PC-3 (cell line): Measurements from ENCODE around the gene SPSB1. TPM values are rescaled to one million over a fixed set of nuclear protein-coding genes. Genes with fewer than 3 reads are reported as not detected.

Experiments
- ATAC-seq: fragments of 200-7000 bp; cut with Tn5 transposase; 2 replicates; pipeline ENCODE4 v1.9.1; 2020; ENCODE audit warnings: mild to moderate bottlenecking, moderate library complexity
- BruUV-seq: library from RNA; stranded (reverse); fragments of 400-500 nt; replicated peaks from 2 replicates; lab custom pipeline; 2021; lab: Mats Ljungman, UMichigan
- CTCF ChIA-PET: fragments of 300-600 bp; sonication (Branson Sonifier 250); formaldehyde crosslinking; loops from one replicate; lab custom pipeline; 2022; ENCODE audit warnings: antibody characterized with exemption; lab: Charles Lee
- POLR2A ChIA-PET: fragments of 300-600 bp; sonication (Branson Sonifier 250); formaldehyde crosslinking; loops from one replicate; lab custom pipeline; 2022; ENCODE audit warnings: antibody characterized with exemption; ENCODE audit not compliant: unreplicated experiment; lab: Charles Lee
- DNase-seq: peaks from one replicate; pipeline ENCODE4 v3.0.0-alpha.2; 2015
- H2AFZ ChIP-seq: fragments of 300-600 bp; sonication (generic); 2 replicates; pipeline ENCODE4 v1.6.0; 2016; ENCODE audit warnings: antibody characterized with exemption, low read length
- H3F3A ChIP-seq: fragments of 300-600 bp; sonication (generic); one replicate; pipeline ENCODE4 v1.6.0; 2017; ENCODE audit warnings: antibody characterized with exemption, low read length, control low read depth, mild to moderate bottlenecking; ENCODE audit not compliant: unreplicated experiment
- H3K27ac ChIP-seq: fragments of 300-600 bp; sonication (generic); 2 replicates; pipeline ENCODE4 v1.5.1; 2016; ENCODE audit warnings: mild to moderate bottlenecking, low read length
- H3K27me3 ChIP-seq: fragments of 300-600 bp; sonication (generic); 2 replicates; pipeline ENCODE4 v1.6.1; 2016; ENCODE audit warnings: low read length, mixed read lengths
- H3K36me3 ChIP-seq: fragments of 300-600 bp; sonication (generic); 2 replicates; pipeline ENCODE4 v1.6.1; 2016; ENCODE audit warnings: low read depth, mixed run types, low read length, mixed read lengths
- H3K4me1 ChIP-seq: fragments of 300-600 bp; sonication (generic); 2 replicates; pipeline ENCODE4 v1.5.1; 2016; ENCODE audit warnings: low read length; ENCODE audit not compliant: insufficient read depth
- H3K4me2 ChIP-seq: fragments of 300-600 bp; sonication (generic); 2 replicates; pipeline ENCODE4 v1.6.0; 2016; ENCODE audit warnings: low read length
- H3K4me3 ChIP-seq: fragments of 300-600 bp; sonication (generic); 2 replicates; pipeline ENCODE4 v1.5.1; 2016; ENCODE audit warnings: mild to moderate bottlenecking, low read length, mixed read lengths
- H3K79me2 ChIP-seq: fragments of 300-600 bp; sonication (generic); 2 replicates; pipeline ENCODE4 v1.6.1; 2017; ENCODE audit warnings: low read length, mixed read lengths
- H3K9ac ChIP-seq: fragments of 300-600 bp; sonication (generic); 2 replicates; pipeline ENCODE4 v1.6.0; 2016; ENCODE audit warnings: mild to moderate bottlenecking, low read length
- H3K9me2 ChIP-seq: fragments of 300-600 bp; sonication (generic); replicated peaks from 2 replicates; pipeline ENCODE4 v1.6.1; 2016; ENCODE audit warnings: mixed run types, low read length, mixed read lengths
- H3K9me3 ChIP-seq: fragments of 300-600 bp; sonication (generic); 2 replicates; pipeline ENCODE4 v1.6.1; 2016; ENCODE audit warnings: low read length, mixed read lengths
- H4K20me1 ChIP-seq: fragments of 300-600 bp; sonication (generic); 2 replicates; pipeline ENCODE4 v1.6.1; 2016; ENCODE audit warnings: low read length, mixed read lengths
- EZH2 ChIP-seq: fragments of 300-600 bp; sonication (generic); IDR thresholded peaks from one replicate; pipeline ENCODE4 v1.6.1; 2017; ENCODE audit warnings: antibody characterized with exemption, mild to moderate bottlenecking, low read length; ENCODE audit not compliant: unreplicated experiment
- EZH2phosphoT487 ChIP-seq: fragments of 300-600 bp; sonication (generic); IDR thresholded peaks from 2 replicates; pipeline ENCODE4 v1.6.1; 2018; ENCODE audit warnings: mild to moderate bottlenecking, antibody characterized with exemption, low read length, borderline replicate concordance
- intact Hi-C: fragments of 100-400 bp; cut with micrococcal nuclease; formaldehyde crosslinking; loops from 2 replicates; pipeline ENCODE4 v1.9.0; 2023
- total RNA-seq: library from RNA; depleted of rRNA; stranded (reverse); fragments of >200 nt; gene quantifications from 2 replicates; pipeline ENCODE4 v1.2.3, GENCODE V29; 2014
- TF ChIP-seq, protein P1 (sequence below): fragments of 300-600 bp; sonication (generic); conservative IDR thresholded peaks from 2 replicates; pipeline ENCODE4 v1.5.1; 2017; ENCODE audit warnings: antibody characterized with exemption, low read depth, mild to moderate bottlenecking, low read length

SPSB1 gene
- total RNA-seq, 1 experiment from 2014 or later = 18.1 TPM

- Histone ChIP-seq H2AFZ (peak overlapping the region; percentile 35; the same call in 1 of the 2 replicates), H3F3A (peaks cover 4% of the 10 kb centered on the region), H4K20me1 (peaks cover 13% of the 10 kb centered on the region; the same call in 1 of the 2 replicates), H3K9me3 (no peaks in the 10 kb centered on the region), H3K4me1 (peaks cover 41% of the 10 kb centered on the region), H3K27me3 (no peaks in the 10 kb centered on the region), H3K36me3 (peaks cover 4% of the 10 kb centered on the region), H3K9me2 (no peaks in the 10 kb centered on the region), H3K4me2 (peak overlapping the region; percentile 96), H3K9ac (peak overlapping the region; percentile 77), H3K27ac (peak overlapping the region; percentile 85), H3K4me3 (peak overlapping the region; percentile 95), H3K79me2 (peaks cover 55% of the 10 kb centered on the region)
- CTCF ChIA-PET = no interaction called here
- DNase-seq (peak; percentile 12), ATAC-seq (peak; percentile 4)
- TF ChIP-seq, protein P1, sequence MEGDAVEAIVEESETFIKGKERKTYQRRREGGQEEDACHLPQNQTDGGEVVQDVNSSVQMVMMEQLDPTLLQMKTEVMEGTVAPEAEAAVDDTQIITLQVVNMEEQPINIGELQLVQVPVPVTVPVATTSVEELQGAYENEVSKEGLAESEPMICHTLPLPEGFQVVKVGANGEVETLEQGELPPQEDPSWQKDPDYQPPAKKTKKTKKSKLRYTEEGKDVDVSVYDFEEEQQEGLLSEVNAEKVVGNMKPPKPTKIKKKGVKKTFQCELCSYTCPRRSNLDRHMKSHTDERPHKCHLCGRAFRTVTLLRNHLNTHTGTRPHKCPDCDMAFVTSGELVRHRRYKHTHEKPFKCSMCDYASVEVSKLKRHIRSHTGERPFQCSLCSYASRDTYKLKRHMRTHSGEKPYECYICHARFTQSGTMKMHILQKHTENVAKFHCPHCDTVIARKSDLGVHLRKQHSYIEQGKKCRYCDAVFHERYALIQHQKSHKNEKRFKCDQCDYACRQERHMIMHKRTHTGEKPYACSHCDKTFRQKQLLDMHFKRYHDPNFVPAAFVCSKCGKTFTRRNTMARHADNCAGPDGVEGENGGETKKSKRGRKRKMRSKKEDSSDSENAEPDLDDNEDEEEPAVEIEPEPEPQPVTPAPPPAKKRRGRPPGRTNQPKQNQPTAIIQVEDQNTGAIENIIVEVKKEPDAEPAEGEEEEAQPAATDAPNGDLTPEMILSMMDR = no peak
- no peak for TF ChIP-seq EZH2phosphoT487
- no peak for TF ChIP-seq EZH2
- intact Hi-C loops = loop anchor here (5.0 kb wide), 4 partner anchors 119 to 279 kb away; no protein-coding TSS in a partner anchor
- POLR2A ChIA-PET = no interaction called here
- BruUV-seq = TSS peak; percentile 94
Observed at GRCh38 chr1:9293533-9294404, 1.1 kb downstream of the SPSB1 start.

DNA sequence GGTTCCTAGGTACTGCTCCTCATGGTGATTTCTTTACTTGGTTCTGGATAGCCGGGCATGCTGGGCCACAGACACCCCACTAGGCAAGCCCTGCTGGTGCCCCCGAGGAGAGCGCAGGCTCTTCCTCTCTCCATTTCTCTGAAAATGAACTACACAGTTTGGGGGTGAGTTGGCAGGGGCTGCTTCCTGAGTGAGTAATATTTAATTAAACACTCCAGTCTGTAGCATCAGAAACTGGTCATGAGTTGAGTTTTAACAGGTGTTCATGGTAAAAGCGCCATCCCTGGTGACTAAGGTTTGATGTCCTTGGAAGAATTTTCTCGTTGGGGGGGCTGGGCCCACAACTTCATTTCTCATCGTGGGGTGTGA, 1.7 kb downstream of the SPSB1 start:
- Histone ChIP-seq H3K9me3 (no peaks in the 10 kb centered on the region), H3K27ac (peak overlapping the region; percentile 85), H3K36me3 (peaks cover 4% of the 10 kb centered on the region; the same call in 1 of the 2 replicates), H2AFZ (0 out of 2 replicates have a peak overlapping the region, but pooled peaks have one; percentile 11), H3K27me3 (no peaks in the 10 kb centered on the region), H3K4me2 (peak overlapping the region; percentile 96), H3K4me3 (peak overlapping the region; percentile 95), H4K20me1 (peaks cover 13% of the 10 kb centered on the region; the same call in 1 of the 2 replicates), H3K9me2 (no peaks in the 10 kb centered on the region), H3K79me2 (peaks cover 61% of the 10 kb centered on the region), H3K4me1 (peaks cover 41% of the 10 kb centered on the region), H3F3A (peaks cover 4% of the 10 kb centered on the region), H3K9ac (peak overlapping the region; percentile 77)
- DNase-seq (peak; percentile 91), ATAC-seq (peak; percentile 53)
- BruUV-seq = no TSS peak
- intact Hi-C loops = loop anchor here (5.0 kb wide), 4 partner anchors 118 to 278 kb away; no protein-coding TSS in a partner anchor
- POLR2A ChIA-PET = no interaction called here
- TF ChIP-seq, protein P1 = no peak
- TF ChIP-seq EZH2phosphoT487 = no peak
- no peak for TF ChIP-seq EZH2
- CTCF ChIA-PET = no interaction called here
